ENCODE results near the gene CDC73.

DNA sequence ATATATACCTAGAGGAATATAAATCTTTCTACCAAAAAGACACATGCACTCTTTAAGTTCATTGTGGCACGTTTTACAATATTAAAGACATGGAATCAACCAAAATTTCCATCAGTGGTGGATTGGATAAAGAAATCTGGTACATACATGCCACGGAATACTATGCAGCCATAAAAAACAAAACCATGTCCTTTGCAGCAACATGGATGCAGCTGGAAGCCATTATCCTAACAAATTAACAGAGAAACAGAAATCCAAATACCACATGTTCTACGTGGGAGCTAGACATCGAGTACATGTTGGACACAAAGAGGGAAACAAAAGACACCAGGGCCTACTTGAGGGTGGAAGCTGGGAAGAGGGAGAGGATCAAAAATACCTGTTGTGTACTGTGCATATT is 97.6 kb downstream of the CDC73 start:
- TF ChIP-seq, protein P1, sequence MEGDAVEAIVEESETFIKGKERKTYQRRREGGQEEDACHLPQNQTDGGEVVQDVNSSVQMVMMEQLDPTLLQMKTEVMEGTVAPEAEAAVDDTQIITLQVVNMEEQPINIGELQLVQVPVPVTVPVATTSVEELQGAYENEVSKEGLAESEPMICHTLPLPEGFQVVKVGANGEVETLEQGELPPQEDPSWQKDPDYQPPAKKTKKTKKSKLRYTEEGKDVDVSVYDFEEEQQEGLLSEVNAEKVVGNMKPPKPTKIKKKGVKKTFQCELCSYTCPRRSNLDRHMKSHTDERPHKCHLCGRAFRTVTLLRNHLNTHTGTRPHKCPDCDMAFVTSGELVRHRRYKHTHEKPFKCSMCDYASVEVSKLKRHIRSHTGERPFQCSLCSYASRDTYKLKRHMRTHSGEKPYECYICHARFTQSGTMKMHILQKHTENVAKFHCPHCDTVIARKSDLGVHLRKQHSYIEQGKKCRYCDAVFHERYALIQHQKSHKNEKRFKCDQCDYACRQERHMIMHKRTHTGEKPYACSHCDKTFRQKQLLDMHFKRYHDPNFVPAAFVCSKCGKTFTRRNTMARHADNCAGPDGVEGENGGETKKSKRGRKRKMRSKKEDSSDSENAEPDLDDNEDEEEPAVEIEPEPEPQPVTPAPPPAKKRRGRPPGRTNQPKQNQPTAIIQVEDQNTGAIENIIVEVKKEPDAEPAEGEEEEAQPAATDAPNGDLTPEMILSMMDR (IDR thresholded peaks at IDR 0.05), result no peak
- TF ChIP-seq POLR2A (IDR thresholded peaks at IDR 0.05; ENCODE audit: low read depth) (no peak), POLR2AphosphoS5 (IDR thresholded peaks at IDR 0.05) (no peak), EP300 (IDR thresholded peaks at IDR 0.05) (no peak)
